Rectal smooth muscle tissue (tissue), 1 donor: ENCODE results near the gene FAM193B.
"Not testable (repeated sequence)": the region's sequence is repeated elsewhere in the genome, so short reads cannot be mapped to it uniquely, and the experiment has no call there.

Experiments
- H3K27ac ChIP-seq: one replicate; pipeline ENCODE4 v1.7.0; 2013; ENCODE audit warnings: low read depth, low read length, inconsistent platforms
- H3K27me3 ChIP-seq: one replicate; pipeline ENCODE4 v1.7.0; 2013; ENCODE audit warnings: low read length; ENCODE audit not compliant: control insufficient read depth, insufficient read depth
- H3K36me3 ChIP-seq: one replicate; pipeline ENCODE4 v1.7.0; 2013; ENCODE audit warnings: low read length; ENCODE audit not compliant: control insufficient read depth, insufficient read depth
- H3K4me1 ChIP-seq: one replicate; pipeline ENCODE4 v1.7.0; 2013; ENCODE audit warnings: low read length; ENCODE audit not compliant: control insufficient read depth, insufficient read depth
- H3K4me3 ChIP-seq: one replicate; pipeline ENCODE4 v1.7.0; 2013; ENCODE audit warnings: low read length
- H3K9ac ChIP-seq: one replicate; pipeline ENCODE4 v1.7.0; 2013; ENCODE audit warnings: low read length

The FAM193B gene

GRCh38 chr5:177545487-177546257, 8.7 kb downstream of the FAM193B start:
- Histone ChIP-seq H3K4me3 (no peak overlapping the region), H3K36me3 (peaks cover 4% of the 10 kb centered on the region), H3K4me1 (peaks cover 21% of the 10 kb centered on the region), H3K9ac (no peak overlapping the region), H3K27me3 (no peaks in the 10 kb centered on the region), H3K27ac (peak overlapping the region; percentile 58)

DNA sequence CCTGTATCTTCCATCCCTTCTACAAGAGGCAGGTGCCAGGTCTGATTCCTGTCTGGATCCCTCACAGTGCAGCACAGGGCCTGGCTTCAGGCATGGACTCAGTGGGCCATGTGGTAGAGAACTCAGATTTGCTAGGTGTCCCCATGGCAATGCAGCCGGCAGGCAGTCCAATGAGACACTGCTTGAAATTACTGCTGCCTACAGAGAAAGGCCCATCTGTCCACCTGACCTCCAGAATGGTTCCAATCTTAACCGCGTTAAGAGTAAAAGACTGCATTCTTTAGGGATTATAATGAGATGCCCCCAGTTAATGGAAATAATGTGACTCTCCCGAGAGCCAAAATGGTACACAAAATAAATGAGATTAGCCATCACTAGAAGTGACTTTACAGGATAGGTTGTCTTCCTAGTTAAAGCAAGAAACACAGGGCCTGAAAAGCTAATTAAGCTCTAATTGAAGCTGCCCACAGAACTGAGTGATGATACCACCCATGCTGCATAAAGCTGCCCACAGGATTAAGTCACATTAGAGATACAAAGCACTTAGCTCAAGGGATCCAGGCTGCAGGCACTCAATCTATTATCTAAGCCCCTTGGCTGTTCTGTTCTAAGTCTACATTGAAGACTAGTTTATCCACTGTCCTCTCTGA, 11.4 kb downstream of the FAM193B start:
- no peak overlapping the region for H3K9ac ChIP-seq
- no peak overlapping the region for H3K4me3 ChIP-seq
- H3K4me1 ChIP-seq = peaks cover 32% of the 10 kb centered on the region
- no peaks in the 10 kb centered on the region for H3K27me3 ChIP-seq
- peaks cover 3% of the 10 kb centered on the region for H3K36me3 ChIP-seq
- no peak overlapping the region for H3K27ac ChIP-seq

DNA sequence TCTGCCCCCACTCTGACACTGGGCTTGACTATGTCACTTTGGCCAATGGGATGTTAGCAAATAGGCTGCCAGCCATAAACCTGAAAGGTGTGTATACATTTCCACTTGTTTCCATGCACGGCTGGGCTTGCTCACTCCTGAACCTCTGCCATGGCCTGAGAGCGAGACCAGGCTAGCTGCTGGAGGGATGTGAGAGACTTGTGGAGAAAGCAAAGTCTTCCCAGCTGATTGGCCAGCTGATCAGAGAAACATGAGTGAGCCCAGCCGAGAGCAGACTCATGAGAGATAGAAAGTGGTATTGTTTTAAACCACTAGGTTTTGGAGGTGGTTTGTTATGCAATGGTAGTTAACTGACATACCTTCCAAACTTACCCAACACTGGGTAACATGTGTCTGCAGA, 13.9 kb downstream of the FAM193B start:
- Histone ChIP-seq H3K36me3 (peaks cover 12% of the 10 kb centered on the region), H3K4me1 (peaks cover 30% of the 10 kb centered on the region), H3K9ac (no peak overlapping the region), H3K4me3 (no peak overlapping the region), H3K27me3 (no peaks in the 10 kb centered on the region), H3K27ac (no peak overlapping the region)

DNA sequence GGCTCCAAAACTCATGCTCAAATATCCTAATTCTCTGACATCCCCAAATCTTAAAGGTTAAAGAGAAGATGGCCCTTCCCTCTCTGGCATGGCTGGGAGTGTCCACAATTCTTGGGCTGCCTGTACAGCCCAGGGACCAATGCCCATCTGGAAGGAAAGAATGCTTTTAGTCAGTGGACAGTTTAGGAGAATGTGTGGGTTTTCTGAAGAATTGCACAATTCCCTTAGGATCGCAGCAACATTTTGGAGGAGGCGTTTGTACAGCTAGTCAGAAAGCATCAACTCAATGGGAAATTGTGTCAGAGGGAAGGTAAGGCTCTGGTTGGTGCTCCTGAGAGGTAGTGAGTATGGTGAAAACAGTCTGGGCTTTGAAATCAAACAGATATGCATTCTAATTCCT, 15.0 kb downstream of the FAM193B start:
- peaks cover 12% of the 10 kb centered on the region for H3K36me3 ChIP-seq
- H3K4me3 ChIP-seq = no peak overlapping the region
- no peak overlapping the region for H3K9ac ChIP-seq
- no peak overlapping the region for H3K27ac ChIP-seq
- no peaks in the 10 kb centered on the region for H3K27me3 ChIP-seq
- H3K4me1 ChIP-seq = peaks cover 32% of the 10 kb centered on the region

DNA sequence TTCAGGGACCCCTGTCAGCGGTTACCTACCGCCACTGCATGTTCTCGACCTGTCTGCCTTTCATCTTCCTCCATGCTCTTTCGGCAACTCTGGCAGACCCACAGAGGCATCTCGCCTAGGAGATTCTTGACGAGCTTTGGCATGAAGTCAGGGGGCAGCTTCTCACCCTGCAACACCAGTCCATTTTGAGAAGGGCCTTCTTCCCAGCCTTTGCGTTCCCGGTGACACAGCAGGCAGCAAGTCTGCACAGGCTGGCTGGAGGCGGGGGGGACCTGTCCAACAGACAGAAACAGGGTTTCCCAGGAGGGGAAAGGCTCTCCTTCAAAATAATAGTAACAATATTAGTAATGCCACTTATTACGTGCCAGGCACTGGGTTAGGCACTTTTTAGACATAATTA, 15.5 kb downstream of the FAM193B start:
- Histone ChIP-seq H3K4me1 (peaks cover 32% of the 10 kb centered on the region), H3K27me3 (no peaks in the 10 kb centered on the region), H3K36me3 (peaks cover 14% of the 10 kb centered on the region), H3K27ac (no peak overlapping the region), H3K9ac (no peak overlapping the region), H3K4me3 (no peak overlapping the region)

DNA sequence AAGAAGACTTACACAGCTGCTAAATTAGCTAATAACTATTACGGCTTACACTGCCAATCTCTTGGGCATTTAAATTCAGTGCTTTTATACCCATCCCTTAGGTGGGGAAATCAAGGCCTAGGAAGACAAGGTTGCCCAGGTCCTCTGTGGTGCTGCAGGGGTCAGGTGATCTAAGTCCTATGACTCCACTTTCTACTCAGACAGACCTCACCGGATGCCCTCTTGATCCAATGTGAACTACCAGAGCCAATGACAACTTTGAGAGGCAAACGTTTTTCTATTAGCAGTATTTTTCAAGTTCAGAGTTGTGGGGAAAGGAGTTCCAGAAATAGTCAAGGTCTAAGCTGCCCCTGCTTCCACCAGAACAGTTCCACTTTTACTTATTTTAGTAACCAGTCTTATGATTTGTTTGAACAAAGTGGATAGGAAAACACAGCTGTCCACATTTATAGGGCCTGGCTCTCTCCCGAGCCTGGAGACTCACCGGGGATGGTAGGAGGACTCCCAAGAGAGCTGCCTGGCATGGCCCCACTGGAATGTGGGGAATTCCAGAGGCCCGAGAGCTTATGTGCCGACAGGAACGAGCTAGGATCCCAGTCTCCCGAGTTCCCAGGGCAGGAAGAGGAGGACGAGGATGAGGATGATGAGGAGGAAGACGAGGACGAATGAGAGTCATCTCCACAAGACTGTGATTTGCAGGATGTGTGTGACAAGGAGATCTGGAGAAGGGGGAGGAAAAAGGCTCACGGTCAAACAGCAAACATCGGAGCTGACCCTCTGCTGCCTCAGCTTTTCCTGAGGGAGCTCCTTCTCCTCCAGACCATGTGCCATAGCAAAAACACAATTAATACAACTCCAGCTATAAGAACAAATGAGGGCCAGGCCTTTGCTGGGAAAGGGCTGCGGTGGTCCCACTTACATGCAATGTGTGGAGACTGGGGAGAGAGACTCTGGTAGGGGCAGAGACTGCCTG, 16.7 kb downstream of the FAM193B start:
- H3K27me3 ChIP-seq = no peaks in the 10 kb centered on the region
- H3K9ac ChIP-seq = no peak overlapping the region
- peaks cover 32% of the 10 kb centered on the region for H3K4me1 ChIP-seq
- peaks cover 21% of the 10 kb centered on the region for H3K36me3 ChIP-seq
- no peak overlapping the region for H3K4me3 ChIP-seq
- H3K27ac ChIP-seq = peak overlapping the region; percentile 29

DNA sequence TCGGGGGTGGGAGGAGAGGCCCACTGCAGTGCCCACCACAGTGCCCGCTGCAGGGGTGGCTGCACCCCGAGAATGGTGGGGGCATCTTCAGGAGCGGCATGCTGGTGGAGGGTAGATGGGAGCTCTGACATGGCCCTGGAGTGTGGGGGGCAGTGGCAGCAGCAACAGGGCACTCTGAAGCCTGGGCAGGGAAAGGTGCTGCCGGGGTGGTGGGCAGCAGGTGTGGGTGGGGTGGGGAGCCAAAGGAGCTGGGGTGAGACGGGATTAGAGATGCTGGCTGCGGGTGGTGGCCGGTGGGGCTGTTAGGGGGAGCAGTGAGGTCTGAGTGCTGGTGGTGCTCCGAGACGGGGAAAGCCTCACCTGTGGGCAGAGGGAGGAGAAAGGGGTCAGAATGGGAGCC, 18.0 kb downstream of the FAM193B start:
- H3K27ac ChIP-seq = no peak overlapping the region
- no peaks in the 10 kb centered on the region for H3K27me3 ChIP-seq
- no peak overlapping the region for H3K9ac ChIP-seq
- peaks cover 32% of the 10 kb centered on the region for H3K4me1 ChIP-seq
- no peak overlapping the region for H3K4me3 ChIP-seq
- peaks cover 30% of the 10 kb centered on the region for H3K36me3 ChIP-seq

DNA sequence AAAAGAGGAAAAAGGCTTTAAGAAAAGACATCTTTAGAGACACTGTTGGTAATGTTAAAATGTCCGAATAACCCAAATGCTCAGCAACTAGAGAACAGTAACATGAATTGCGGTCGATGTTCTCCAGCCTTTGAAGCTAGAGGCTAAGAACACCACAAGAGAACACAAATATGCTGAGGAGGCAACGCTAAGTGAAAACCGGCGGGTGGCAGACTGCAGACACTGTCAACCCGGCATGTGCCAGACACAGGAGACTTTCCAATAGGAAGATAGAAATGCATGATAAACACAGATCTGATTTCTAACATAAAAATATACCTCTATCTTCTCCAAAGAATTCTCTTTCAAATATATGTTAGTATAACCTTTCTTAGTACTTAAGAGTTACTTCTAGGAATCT, 19.2 kb downstream of the FAM193B start:
- H3K36me3 ChIP-seq = peaks cover 37% of the 10 kb centered on the region
- no peak overlapping the region for H3K4me3 ChIP-seq
- H3K9ac ChIP-seq = no peak overlapping the region
- H3K27me3 ChIP-seq = no peaks in the 10 kb centered on the region
- no peak overlapping the region for H3K27ac ChIP-seq
- peaks cover 32% of the 10 kb centered on the region for H3K4me1 ChIP-seq

- peaks cover 43% of the 10 kb centered on the region for H3K36me3 ChIP-seq
- H3K27ac ChIP-seq = not testable (repeated sequence)
Observed at GRCh38 chr5:177534433-177534832, 19.9 kb downstream of the FAM193B start.

GRCh38 chr5:177531209-177531940, 23.0 kb downstream of the FAM193B start:
- Histone ChIP-seq H3K9ac (no peak overlapping the region), H3K4me3 (no peak overlapping the region), H3K27ac (no peak overlapping the region), H3K27me3 (no peaks in the 10 kb centered on the region), H3K4me1 (peaks cover 4% of the 10 kb centered on the region), H3K36me3 (peaks cover 52% of the 10 kb centered on the region)

More at GRCh38 chr5:177534433-177534832, 19.9 kb downstream of the FAM193B start:
- H3K9ac ChIP-seq, H3K4me3 ChIP-seq, H3K27me3 ChIP-seq: not testable (repeated sequence)
- H3K4me1 ChIP-seq = peaks cover 31% of the 10 kb centered on the region

DNA sequence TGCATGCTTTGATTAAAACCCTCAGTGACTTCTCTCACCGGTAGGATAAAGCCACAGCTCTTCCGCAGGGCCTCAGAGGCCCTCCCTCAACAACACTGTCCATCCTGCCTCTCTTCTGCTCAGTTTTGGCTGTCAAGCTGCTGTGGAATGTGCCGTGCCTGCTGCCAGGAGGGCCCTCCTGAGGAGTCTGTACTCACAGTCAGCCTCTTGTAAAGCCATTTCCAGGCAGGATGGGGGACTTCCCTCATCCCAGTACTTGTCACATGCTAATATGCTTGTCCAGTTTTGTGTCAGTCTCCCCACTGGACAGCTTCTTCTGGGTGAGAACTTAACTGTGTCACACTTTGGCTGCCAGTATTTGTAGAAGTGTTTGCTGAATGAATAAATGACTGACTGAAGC, 23.7 kb downstream of the FAM193B start:
- Histone ChIP-seq H3K4me1 (peaks cover 2% of the 10 kb centered on the region), H3K36me3 (peaks cover 51% of the 10 kb centered on the region), H3K9ac (no peak overlapping the region), H3K27ac (no peak overlapping the region), H3K27me3 (no peaks in the 10 kb centered on the region), H3K4me3 (no peak overlapping the region)
